ENCODE measurements around the gene HERC2.
"Not testable (repeated sequence)": the region's sequence is repeated elsewhere in the genome, so short reads cannot be mapped to it uniquely, and the experiment has no call there.

The HERC2 gene

DNA sequence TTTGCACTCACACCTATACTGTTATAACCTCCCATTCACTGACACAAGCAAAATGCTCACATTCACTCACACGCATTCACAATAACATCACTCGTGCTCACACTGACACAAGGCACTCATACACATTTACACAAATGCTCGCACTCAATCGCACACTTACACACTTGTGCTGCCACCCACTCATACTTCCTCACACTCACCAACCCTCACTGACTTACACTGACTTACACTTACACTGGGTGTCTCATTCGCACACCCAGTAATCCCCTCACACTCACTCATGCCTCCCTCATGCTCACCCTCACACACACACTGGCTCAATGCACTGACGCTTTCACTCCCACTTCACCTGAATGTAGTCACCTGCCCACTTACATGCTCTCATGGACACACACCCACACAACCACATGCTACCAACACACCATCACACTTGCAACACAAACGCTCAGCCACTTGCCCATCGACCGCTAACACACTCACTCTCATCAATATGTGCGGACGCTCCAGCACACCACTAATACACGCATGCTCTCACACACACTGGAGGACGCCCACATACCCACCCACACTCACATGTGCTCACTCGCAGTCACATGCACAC, 104.9 kb downstream of the HERC2 start:
- not testable (repeated sequence) for DNase-seq

DNA sequence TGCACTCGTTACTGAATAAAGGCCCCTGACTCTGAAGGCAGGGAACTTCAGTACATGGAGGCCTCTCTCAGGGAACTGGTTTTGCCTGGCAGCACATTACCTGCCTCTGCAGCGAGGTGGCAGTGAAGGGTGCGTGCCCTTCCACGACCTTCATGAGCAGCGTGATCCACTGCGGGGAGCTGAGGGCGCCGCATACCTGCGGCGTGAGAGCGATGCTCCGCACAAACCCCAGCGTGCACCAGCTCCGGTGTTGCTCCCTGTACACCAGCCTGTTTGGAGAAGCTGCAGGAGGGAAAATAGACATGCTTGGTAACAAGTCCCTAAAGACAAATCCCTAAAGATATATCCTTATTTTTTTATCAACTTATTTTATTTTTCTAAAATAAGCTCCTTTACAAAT, 106.5 kb downstream of the HERC2 start:
- DNase-seq: not testable (repeated sequence)

DNA sequence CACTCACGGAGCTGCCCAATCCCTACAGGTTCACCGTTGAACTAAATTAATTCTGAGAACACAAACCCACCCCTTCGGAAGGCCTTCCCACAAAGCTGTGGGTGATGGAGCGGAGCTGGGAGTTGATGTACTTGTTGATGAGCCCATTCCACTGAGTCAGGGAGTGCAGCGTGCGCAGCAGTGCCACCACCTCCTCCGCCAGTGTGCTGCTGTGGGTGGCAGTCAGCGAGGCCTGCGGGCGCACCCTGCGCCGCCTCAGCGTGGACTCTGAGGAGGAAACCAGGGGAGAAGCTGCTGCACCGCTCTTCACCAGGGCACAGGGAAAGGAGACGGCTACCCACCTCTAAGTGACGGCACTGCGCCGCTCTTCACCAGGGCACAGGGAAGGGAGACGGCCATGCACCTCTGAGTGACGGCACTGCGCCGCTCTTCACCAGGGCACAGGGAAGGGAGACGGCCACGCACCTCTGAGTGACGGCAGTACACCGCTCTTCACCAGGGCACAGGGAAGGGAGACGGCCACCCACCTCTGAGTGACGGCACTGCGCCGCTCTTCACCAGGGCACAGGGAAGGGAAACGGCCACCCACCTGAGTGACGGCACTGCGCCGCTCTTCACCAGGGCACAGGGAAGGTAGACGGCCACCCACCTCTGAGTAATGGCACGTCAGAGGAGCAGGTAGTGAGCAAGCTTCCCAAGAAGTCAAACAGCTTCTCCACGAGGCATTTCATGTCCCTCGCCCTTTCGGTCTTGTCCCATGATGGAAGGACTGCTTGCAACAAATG, 107.8 kb downstream of the HERC2 start:
- DNase-seq: not testable (repeated sequence)

DNA sequence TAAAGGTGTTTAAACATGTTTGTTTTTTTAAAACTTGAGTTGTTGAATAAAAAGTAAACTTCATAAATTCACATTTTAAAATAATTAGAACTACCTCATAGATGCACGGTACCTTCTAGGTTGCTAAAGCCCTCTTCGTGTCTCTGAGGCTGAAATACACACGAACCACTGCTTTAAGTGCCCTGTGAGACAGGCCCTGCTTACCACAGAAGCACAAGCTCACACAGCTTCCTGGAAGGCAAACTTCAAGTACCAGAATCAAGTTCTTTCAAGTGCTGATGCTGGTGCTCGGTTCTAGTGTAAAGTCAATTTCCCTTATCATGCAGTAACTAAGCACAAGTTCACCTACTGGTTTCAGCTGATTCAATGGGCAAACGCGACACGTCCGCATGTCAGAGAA, 108.6 kb downstream of the HERC2 start:
- DNase-seq: not testable (repeated sequence)

DNA sequence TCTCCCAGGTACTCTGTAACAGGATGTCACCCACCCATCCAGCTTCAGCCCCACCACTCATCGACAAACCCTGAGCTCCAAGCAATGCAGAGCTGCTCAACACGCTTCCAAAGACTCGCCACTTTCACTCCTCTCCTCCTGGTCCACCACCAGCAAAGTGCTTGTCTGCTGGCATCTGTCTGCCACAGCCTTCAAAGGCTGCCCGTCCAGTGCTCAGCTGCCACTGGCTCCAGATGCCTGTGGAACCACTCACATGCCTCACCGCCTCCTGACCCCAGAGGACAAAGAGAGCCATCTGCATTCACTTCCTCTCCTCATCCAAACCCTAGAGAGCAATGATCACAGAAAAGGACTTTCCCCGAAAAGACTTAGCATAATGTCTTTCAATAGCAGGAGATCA, 113.4 kb downstream of the HERC2 start:
- DNase-seq: no peak

DNA sequence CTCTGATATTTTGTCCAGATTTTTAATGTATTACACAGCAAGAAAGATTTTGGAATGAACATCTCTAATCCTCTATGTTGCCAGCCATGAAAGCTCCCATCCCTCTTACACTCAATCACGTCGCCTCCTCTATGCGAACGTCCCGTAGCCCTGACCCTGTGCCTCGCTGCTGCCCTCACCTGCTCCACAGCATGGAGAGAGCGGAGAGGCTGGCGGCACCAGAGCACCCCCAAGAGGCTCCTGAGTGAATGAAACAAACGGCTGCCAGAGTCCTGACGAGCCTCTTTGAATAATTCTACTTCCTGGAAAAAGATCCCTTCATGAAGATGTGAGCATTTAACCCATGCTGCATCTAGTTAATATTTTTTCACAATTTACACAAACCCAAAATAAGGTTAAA, 116.3 kb downstream of the HERC2 start:
- not testable (repeated sequence) for DNase-seq

DNA sequence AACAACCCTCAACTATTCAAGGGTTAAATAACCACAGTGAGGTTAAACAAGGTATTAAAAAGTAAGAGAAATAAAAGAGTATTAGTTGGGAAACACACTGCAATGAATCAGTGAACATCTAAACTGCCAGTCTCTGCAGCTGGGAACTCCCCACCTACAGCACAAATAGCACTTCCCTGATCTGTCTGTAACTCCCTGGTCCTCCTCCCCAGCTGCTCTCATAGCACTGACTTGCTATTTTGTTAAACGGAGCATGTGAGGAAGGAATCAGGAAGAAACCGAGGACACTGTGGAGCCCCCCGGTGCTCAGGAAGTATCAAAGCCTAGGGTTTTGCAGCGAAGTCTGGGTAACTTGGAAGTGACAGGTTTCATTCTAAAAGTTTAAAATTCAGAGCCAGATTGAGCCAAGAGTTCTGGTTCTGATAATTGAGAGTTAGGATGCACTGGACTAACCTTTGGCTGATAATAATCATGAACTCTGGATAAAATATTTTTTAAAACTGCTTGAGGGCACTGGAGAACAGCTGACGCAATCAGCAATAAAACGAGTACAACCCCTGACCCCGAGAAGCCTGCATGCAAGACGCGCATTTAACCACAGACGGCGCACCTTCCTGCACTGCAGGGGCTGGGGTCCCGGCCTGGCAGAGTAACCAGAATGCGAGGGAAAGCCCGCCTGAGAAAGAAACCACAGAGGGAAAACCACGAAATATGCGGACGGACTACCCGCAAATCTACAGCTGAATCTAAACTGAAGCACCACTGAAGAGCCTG, 118.7 kb downstream of the HERC2 start:
- not testable (repeated sequence) for DNase-seq

DNA sequence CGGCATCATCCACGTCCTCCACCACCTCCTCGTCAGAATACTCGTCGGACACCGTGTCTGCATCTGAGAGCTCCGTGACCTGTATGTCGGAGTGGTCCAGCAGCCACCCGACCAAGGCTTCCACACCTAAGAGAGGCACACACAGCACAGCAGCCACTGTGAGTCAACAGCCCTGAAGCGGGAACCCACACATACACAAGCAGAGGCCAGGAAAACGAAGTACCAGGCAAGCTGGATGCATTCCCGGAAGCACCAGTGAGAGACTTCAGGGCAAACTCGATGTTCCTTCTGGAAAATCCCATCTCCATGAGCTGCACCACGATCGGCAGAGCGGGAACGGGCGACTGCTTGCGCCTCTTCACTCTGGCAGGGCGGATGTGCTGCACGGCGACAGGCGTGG, 119.9 kb downstream of the HERC2 start:
- not testable (repeated sequence) for DNase-seq

DNA sequence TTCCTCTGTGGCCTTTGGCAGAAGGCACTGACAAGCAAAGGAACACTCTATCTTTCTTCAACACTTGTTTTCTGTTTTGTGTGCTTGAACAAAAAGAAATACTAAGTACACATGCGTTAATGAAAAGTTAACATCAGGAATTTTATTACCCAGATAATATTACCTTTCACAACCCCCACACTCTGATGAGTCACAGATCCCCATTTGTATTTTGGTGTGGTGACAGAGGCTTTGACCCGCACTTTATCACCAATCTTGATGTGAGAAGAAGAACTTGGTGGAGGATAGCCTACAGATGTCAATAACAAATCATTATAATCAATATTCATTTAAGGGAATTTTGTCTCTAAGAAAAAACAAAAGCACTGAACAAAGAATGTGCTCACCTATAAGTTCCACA, 123.8 kb downstream of the HERC2 start:
- not testable (repeated sequence) for DNase-seq

DNA sequence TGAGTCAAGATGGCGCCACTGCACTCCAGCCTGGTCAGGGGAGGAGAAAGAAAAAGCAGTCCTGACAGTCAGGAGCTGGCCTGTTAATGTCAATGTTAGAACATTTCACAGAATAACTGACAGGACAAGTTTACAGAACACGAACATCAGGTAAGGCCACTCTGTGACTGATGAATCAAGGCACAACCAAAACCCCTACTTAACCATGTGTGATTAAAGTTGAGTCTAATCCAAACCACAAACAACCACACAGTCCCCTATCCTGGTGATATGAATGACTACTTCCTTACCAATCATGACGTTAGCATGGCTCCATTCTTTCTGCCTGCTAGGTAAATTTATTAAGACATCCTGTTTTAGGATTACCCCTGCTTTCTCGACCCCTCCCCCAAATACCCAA, 124.3 kb downstream of the HERC2 start:
- not testable (repeated sequence) for DNase-seq

DNA sequence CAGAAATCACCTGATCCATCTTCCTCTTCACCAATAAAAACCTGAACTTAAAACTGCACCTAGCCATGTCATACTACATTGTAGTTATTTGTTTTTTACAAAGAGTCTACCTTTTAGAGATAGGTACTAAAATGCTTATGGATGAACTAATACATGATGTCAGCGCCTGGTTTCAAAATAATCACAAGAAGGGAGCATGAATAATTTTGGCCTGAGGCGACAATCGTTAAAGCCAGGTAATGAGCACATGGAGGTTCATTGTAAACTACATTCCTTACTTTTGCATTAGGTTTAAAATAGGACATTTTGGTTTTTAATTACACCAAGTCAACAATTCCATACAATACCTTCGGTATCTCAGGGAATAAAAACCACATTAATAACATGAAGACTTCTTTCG, 125.4 kb downstream of the HERC2 start:
- DNase-seq: not testable (repeated sequence)

DNA sequence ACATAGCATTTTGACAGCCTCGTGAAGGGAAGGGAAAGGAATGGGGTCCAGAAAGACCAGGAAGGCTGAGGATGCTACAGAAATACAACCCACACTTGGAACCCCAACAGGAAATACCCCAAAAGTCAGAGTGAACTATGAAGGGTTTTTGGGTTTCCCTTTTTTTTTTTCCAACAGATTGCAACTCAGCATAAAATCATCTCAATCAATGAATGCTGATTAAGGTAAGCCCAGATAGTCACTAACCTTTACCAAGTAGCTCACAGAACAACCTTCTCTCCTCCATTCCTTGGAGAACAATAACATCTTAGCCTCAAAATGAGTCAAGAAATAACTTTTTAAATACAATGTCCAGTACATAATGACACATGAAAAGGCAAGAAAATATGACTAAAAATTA, 129.2 kb downstream of the HERC2 start:
- no peak for DNase-seq

DNA sequence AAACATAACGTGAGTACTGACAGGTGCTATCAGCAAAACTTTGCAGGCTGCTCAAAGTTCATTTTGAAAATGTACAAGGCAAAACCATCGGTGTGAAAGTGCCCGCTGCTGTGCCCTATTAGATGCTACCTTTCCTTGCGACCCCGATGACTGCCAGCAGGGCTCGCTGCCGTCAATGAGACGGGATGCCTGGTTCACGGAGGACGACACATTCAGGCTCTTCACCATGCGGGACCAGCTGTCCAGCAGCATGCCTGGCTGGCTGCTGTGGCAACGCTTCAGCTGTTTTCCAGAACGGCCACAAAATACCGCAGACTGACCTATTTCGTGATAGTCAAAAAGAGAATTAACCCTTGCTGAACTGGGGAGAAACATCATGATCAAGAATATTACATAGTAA, 130.1 kb downstream of the HERC2 start:
- DNase-seq: peak; percentile 51

DNA sequence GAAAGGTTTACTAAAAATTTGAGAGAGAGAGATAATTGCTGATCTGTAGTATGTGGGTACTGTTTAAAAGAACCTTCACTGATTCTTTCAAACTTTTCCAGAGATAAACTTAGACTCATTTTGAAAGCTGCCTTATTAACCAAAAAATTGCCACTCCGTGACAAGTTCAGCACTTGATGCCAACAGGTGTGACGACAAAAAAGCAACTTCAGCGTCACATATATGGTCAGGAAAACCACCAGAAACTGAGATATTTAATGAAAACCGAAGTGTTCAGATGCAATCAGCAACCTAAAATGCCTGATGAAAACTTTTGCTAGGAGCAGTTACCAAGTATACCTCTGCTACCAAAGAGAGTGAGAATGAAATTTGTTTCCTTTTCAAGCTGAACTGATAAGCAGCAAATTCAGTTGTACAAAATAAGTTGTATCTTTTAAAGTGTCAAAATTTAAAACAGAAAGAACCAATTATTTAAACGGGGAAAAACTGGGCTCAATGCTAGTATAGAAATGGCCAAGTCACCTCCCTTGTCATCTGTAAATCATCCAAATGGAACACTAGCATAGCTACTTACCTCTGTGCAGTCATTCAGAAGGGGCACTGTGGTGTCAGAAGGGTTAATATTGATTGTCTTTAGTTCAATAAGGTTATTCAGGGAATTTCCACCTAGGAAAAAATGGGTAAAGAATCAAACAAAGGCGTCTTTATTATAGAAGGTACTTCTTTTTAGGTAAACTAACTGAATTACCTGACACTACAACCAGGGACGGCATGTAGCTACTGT, 131.4 kb downstream of the HERC2 start:
- DNase-seq: no peak

DNA sequence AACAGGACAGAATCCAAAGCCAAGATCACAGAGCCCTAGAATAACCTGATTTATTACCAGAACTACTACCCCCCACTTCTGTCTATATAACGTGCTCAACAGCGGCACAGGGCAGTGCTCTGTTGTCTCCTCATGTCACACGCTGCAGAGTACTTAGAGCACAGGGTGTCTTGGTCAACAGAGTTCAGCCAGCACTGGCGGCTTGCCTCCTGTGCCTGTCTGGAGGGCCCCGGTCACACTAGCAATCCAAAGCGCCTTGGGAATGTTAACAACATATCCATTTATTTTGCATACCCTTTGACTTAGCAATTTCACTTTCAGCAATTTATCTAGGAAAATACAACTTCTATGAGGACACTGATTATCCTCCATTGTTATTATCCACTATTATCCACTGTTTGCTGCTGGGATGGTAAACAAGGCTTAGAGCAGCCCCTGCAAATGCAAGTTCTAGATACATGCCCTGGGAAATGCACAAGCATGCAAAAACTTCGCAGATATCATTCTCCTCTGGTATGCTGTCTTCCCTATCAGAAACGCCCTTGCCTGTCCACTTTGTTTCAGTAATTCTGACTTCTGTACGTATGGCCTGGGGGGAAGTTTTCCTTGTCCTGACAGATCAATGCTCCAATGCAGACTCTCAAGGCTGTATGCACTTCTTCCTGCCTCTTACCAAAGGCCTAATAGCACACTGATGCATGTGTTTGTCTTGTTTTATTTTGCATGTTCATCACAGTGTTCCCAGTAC, 136.7 kb downstream of the HERC2 start:
- no peak for DNase-seq

DNA sequence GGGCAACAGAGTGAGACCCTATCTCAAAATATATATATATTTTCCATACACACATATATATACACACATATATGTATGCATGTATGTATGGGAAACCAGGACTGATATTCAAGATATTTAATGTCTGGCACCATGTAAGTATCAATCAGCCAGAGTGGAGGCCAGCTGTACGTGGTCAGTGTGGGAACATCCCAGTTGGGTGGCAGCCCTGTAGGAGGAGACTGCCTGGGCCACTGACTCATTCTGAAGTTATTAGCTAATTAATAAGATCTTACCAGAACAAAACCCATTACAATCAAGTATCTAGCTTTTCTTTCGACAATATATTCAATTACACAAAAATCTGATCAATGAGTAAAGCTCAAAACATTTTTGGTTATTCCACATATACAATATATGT, 137.8 kb downstream of the HERC2 start:
- no peak for DNase-seq

DNA sequence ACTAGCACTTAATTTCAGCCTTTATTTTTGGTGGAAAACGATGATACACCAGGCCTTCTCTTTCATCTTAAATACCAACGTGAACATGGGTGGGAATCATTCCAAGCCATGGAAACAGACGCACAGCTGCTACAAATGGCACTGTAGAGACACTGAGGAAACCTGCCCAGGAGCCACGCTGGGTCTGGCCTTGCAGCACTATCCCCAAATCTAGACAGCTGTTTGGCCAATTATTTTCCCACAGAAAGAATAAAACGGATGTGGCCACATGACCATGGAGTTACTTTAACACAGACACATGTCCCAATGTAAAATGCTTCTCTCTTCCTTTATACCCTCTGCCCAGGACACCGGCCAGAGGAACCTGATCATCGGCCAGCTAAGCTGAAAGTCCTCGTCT, 139.2 kb downstream of the HERC2 start:
- DNase-seq: no peak

DNA sequence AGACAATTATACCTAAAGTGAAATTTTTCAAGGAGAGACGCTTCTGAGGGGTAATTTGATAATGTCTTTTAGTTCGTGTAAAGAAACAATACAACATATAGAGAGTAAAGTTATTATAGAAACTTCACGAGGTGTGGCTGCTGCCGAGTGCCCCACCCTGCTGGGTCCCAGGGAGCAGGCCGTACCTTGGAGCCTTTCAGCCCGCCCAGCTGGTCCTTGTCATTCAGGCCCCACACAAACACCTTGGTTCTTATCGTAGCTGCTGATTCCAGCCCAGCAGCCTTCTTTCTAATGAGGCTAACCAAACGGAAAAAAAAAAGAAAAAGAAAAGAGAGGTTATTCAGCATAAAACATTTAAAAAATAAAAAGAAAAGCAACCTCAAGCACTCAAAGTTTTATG, 139.8 kb downstream of the HERC2 start:
- DNase-seq: no peak

DNA sequence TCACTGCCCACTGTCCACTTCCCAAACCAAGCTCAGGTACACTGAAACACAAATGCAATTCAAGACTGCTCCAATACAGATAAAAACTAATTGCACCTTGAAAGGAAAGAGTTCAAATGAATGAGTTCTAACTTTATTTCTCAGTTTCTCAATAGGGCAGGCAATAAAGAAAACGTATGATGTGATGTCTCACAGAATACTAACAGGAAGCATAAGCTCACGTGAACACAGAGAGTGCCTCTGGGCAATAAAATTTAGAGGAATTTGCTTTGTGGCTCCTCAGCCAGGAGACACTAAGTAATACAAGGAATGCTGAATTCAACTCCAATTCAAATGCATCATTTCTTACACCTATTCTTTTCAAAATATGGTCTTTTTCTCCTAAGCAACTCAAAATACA, 140.6 kb downstream of the HERC2 start:
- no peak for DNase-seq

DNA sequence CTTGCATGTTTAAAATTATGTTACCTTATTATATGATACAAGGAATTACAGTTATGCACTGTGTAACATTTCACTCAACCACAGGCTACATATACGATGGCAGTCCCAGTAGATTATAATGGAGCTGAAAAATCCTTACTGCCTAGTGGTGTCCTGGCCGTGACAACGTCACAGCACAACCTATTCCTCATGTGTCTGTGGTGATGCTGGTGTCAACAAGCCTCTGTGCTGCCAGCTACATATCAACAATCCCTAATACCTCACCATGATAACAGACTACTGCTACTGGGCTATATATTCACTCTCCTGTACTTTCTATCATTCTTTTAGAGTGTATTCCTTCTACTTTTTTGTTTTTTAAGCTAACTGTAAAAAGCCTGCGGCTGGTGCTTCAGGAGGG, 142.7 kb downstream of the HERC2 start:
- DNase-seq: no peak

DNA sequence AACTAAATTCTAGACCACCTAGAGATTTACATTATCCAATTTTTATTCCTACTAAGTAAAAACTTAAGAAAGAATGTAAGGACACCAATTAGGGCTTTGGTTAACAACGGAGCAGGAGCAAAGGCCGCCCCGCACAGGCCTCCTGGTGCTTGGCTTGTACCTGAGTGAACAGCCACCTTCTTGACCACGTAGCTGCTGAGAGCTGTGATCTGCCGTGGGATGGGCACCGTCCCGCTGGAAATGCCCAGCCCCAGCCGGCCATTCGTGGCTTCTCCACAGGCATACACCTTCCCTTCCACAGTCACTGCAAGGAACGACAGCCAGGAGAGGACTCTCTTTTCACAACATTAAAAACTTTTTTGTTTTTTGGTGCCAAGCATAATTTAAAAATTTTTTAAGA, 143.3 kb downstream of the HERC2 start:
- DNase-seq: no peak

DNA sequence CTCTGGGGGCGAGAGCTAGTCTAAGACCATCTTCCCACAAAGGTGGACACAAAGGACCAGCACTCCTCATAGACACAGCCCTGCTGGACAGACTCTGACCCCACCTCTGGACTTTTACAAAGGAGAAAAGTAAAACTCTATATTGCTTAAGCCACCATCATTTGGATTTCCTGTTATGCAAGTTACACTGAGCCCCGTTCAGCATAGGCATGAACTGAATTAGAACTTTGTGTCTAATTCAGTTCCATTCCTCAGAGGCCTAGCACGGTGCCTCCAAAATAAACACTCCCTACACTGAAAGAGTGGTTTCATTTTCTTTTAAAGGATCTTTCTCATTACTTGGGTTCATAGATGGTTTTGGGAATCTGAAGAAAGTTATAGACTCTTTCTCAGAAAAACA, 143.7 kb downstream of the HERC2 start:
- DNase-seq: no peak
